Gastrocnemius medialis (tissue), 4 donors: ENCODE results near the gene MAPK4. TPM values are rescaled to one million over a fixed set of nuclear protein-coding genes. Genes with fewer than 3 reads are reported as not detected.

Source experiments
- ATAC-seq, 2 donors: fragments of 150-250 bp; one replicate each; pipeline ENCODE4 v1.9.1; 2016
- DNase-seq, 2 donors: peaks; one replicate each; pipeline ENCODE4 v3.0.0-alpha.2; 2019
- H3K27ac ChIP-seq, 4 donors: fragments of 200-600 bp; sonication (generic); 1 replicate in 1 of 4; 2 replicates in 3 of 4; pipeline ENCODE4 v1.5.1; 2016 to 2018; ENCODE audit warnings: mild to moderate bottlenecking in 2 of 4, moderate library complexity in 1 of 4
- H3K27me3 ChIP-seq, 3 donors: fragments of 200-600 bp; sonication (generic) in 2 of 3; 1 replicate in 1 of 3; 2 replicates in 2 of 3; pipeline versions ENCODE4 v1.5.1 to v1.6.0; 2016 to 2019; ENCODE audit warnings: mild to moderate bottlenecking in 1 of 3, moderate library complexity in 1 of 3
- H3K36me3 ChIP-seq, 2 donors: fragments of 200-600 bp; sonication (generic) in 1 of 2; one replicate each; pipeline ENCODE4 v1.5.1; 2017 to 2018
- H3K4me1 ChIP-seq, 2 donors: fragments of 200-600 bp; sonication (generic) in 1 of 2; one replicate each; pipeline ENCODE4 v1.5.1; 2016 to 2017; ENCODE audit warnings: mild to moderate bottlenecking in 2 of 2
- H3K4me3 ChIP-seq, 4 donors: fragments of 200-600 bp; sonication (generic) in 3 of 4; 1 replicate in 1 of 4; 2 replicates in 3 of 4; pipeline ENCODE4 v1.5.1; 2016 to 2019; ENCODE audit warnings: mild to moderate bottlenecking in 2 of 4
- H3K9me3 ChIP-seq, 3 donors: fragments of 200-600 bp; sonication (generic) in 2 of 3; 1 replicate in 1 of 3; 2 replicates in 2 of 3; pipeline ENCODE4 v1.5.1; 2016 to 2019
- CTCF ChIP-seq, 5 experiments: fragments of 450-650 bp in 3 of 5; fragments of 200-600 bp in 2 of 5; sonication (generic) in 2 of 5; IDR thresholded peaks in 4 of 5; conservative IDR thresholded peaks in 1 of 5; 1 replicate in 4 of 5; 2 replicates in 1 of 5; pipeline ENCODE4 v1.5.1; 2016 to 2019; ENCODE audit warnings: antibody characterized with exemption in 5 of 5, mild to moderate bottlenecking in 3 of 5, moderate library complexity in 3 of 5
- POLR2A ChIP-seq, 2 donors: fragments of 450-650 bp; IDR thresholded peaks; one replicate each; pipeline ENCODE4 v1.6.1; 2017; ENCODE audit warnings: antibody characterized with exemption in 2 of 2, mild to moderate bottlenecking in 2 of 2, moderate library complexity in 2 of 2
- in situ Hi-C, 4 donors: fragments of 200-750 bp; cut with MboI; loops; one replicate each; pipeline versions ENCODE4 v1.15.0 to v1.8.0; 2017; ENCODE audit warnings: low sequenced_read_pairs in 4 of 4
- intact Hi-C: fragments of 100-400 bp; cut with DNase I; formaldehyde crosslinking; loops from one replicate; pipeline ENCODE4 v1.15.1; 2023; ENCODE audit warnings: low total_unique reads
- total RNA-seq, 4 donors: library from RNA; depleted of rRNA; stranded (reverse); fragments of >200 nt; gene quantifications; one replicate each; pipeline versions ENCODE4 v1.1.0 to v1.2.3, GENCODE V29; 2016

Gene MAPK4
- total RNA-seq, 4 donors from 2014 or later: 0.68 to 2.4 (median 1.7) TPM

- H3K9me3 ChIP-seq: no peaks in the 10 kb centered on the region
- ATAC-seq: no peak
- H3K27ac ChIP-seq: no peak overlapping the region
- H3K4me3 ChIP-seq: no peak overlapping the region
- no peaks in the 10 kb centered on the region for H3K36me3 ChIP-seq
- H3K27me3 ChIP-seq: no peaks in the 10 kb centered on the region
- TF ChIP-seq CTCF (IDR thresholded peaks at IDR 0.05 in 4 of 5, conservative IDR thresholded peaks at IDR 0.05 in 1 of 5) (no peak), POLR2A (IDR thresholded peaks at IDR 0.05) (no peak)
- DNase-seq: no peak
- in situ Hi-C loops (no loop called here), intact Hi-C loops (no loop called here)
- H3K4me1 ChIP-seq: no peaks in the 10 kb centered on the region
Observed at GRCh38 chr18:50694147-50694546, 134.3 kb downstream of the MAPK4 start.

- H3K9me3 ChIP-seq: no peaks in the 10 kb centered on the region
- DNase-seq: no peak
- H3K4me1 ChIP-seq: no peaks in the 10 kb centered on the region
- H3K36me3 ChIP-seq: no peaks in the 10 kb centered on the region
- H3K4me3 ChIP-seq: no peak overlapping the region
- no peak for ATAC-seq
- intact Hi-C loops: no loop called here
- in situ Hi-C loops: no loop called here
- no peak overlapping the region for H3K27ac ChIP-seq
- no peak for TF ChIP-seq POLR2A (IDR thresholded peaks at IDR 0.05)
- TF ChIP-seq CTCF (IDR thresholded peaks at IDR 0.05 in 4 of 5, conservative IDR thresholded peaks at IDR 0.05 in 1 of 5): no peak
- no peaks in the 10 kb centered on the region for H3K27me3 ChIP-seq
Observed at GRCh38 chr18:50695431-50696176, 135.7 kb downstream of the MAPK4 start.

- Histone ChIP-seq H3K36me3 (no peaks in the 10 kb centered on the region), H3K4me1 (no peaks in the 10 kb centered on the region), H3K9me3 (no peaks in the 10 kb centered on the region), H3K27me3 (no peaks in the 10 kb centered on the region), H3K27ac (no peak overlapping the region), H3K4me3 (no peak overlapping the region)
- no peak for TF ChIP-seq CTCF (IDR thresholded peaks at IDR 0.05 in 4 of 5, conservative IDR thresholded peaks at IDR 0.05 in 1 of 5)
- TF ChIP-seq POLR2A (IDR thresholded peaks at IDR 0.05): no peak
- ATAC-seq: no peak
- in situ Hi-C loops: no loop called here
- no peak for DNase-seq
- intact Hi-C loops: no loop called here
Observed at GRCh38 chr18:50696436-50696835, 136.5 kb downstream of the MAPK4 start.

- DNase-seq (no peak), ATAC-seq (no peak)
- Histone ChIP-seq H3K27me3 (no peaks in the 10 kb centered on the region), H3K9me3 (no peaks in the 10 kb centered on the region), H3K27ac (no peak overlapping the region), H3K36me3 (no peaks in the 10 kb centered on the region), H3K4me1 (no peaks in the 10 kb centered on the region), H3K4me3 (no peak overlapping the region)
- TF ChIP-seq POLR2A (IDR thresholded peaks at IDR 0.05): no peak
- no peak for TF ChIP-seq CTCF (IDR thresholded peaks at IDR 0.05 in 4 of 5, conservative IDR thresholded peaks at IDR 0.05 in 1 of 5)
- intact Hi-C loops: no loop called here
- in situ Hi-C loops: no loop called here
Observed at GRCh38 chr18:50696929-50697328, 137.0 kb downstream of the MAPK4 start.

- Histone ChIP-seq H3K9me3 (no peaks in the 10 kb centered on the region), H3K36me3 (no peaks in the 10 kb centered on the region), H3K27me3 (no peaks in the 10 kb centered on the region), H3K27ac (no peak overlapping the region), H3K4me3 (no peak overlapping the region), H3K4me1 (no peaks in the 10 kb centered on the region)
- intact Hi-C loops: no loop called here
- DNase-seq (no peak), ATAC-seq (no peak)
- in situ Hi-C loops: no loop called here
- TF ChIP-seq POLR2A (IDR thresholded peaks at IDR 0.05): no peak
- no peak for TF ChIP-seq CTCF (IDR thresholded peaks at IDR 0.05 in 4 of 5, conservative IDR thresholded peaks at IDR 0.05 in 1 of 5)
Observed at GRCh38 chr18:50697509-50697908, 137.6 kb downstream of the MAPK4 start.
